ENCODE data around the gene OLFML2B. TPM values are rescaled to one million over a fixed set of nuclear protein-coding genes. Genes with fewer than 3 reads are reported as not detected.

The OLFML2B gene
- total and polyA plus RNA-seq, 7 experiments from 2014 or later: 0.07 to 0.47 (median 0.27) TPM; not detected in 2

GRCh38 chr1:162029157-162029556 lies 5.5 kb upstream of the OLFML2B start:
- peaks cover 4 to 6% (median 5%) of the 10 kb centered on the region in 7 donors for H3K4me1 Mint-ChIP-seq
- peaks cover 28 to 55% (median 38%) of the 10 kb centered on the region in 5 donors for H3K27me3 Mint-ChIP-seq
- intact Hi-C loops (cut with micrococcal nuclease): no loop called here
- Histone ChIP-seq H3K4me1 (ENCODE audit: control insufficient read depth in 2 of 2, insufficient read depth in 2 of 2, low read length in 2 of 2) (peaks cover 0 to 4% of the 10 kb centered on the region in 2 donors), H3K36me3 (ENCODE audit: control insufficient read depth in 2 of 3, insufficient read depth in 3 of 3, low read length in 3 of 3) (no peaks in the 10 kb centered on the region), H3K4me3 (ENCODE audit: low read length) (no peak overlapping the region), H3K27ac (ENCODE audit: low read depth, low read length) (no peak overlapping the region), H3K9me3 (ENCODE audit: control insufficient read depth in 2 of 3, low read length in 3 of 3) (no peaks in the 10 kb centered on the region), H3K27me3 (ENCODE audit: control insufficient read depth in 2 of 2, insufficient read depth in 2 of 2, low read length in 2 of 2) (peaks cover 0 to 3% of the 10 kb centered on the region in 2 donors)
- peaks cover 0 to 4% (median 0%) of the 10 kb centered on the region in 11 donors for H3K9me3 Mint-ChIP-seq
- H3K36me3 Mint-ChIP-seq: peaks cover 0 to 6% (median 0%) of the 10 kb centered on the region in 5 donors
- no peak for ATAC-seq
- no peak overlapping the region for H3K27ac Mint-ChIP-seq
- CTCF ChIA-PET: no interaction called here
- POLR2A ChIA-PET: no interaction called here
- no peak overlapping the region for H3K4me3 Mint-ChIP-seq
- no peak for DNase-seq

DNA sequence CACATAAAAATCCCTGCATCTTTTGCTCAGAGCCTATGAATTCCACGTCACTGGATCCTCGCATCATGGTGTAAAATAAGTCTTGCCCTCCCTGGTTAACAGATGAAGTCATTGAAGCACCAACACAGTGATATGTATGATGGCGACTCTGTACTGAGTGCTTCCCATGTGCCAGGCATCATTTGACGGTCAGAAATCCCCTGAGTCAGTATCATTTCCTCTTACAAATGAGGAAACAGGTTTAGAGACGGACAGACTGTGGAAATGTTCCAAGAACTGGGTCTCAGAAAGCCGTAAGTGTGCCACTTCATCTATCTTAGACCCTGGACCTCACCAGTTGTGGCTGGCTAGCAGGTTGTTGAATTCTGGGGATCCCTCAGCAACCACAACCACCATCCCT lies 5.1 kb upstream of the OLFML2B start:
- peak; percentile 64 for ATAC-seq
- Mint-ChIP-seq H3K9me3 (peaks cover 0 to 4% (median 0%) of the 10 kb centered on the region in 11 donors), H3K27ac (no peak overlapping the region), H3K4me1 (peaks cover 6 to 7% (median 7%) of the 10 kb centered on the region in 7 donors), H3K36me3 (peaks cover 0 to 6% (median 0%) of the 10 kb centered on the region in 5 donors), H3K27me3 (peaks cover 28 to 53% (median 40%) of the 10 kb centered on the region in 5 donors), H3K4me3 (no peak overlapping the region)
- no peaks in the 10 kb centered on the region for H3K36me3 ChIP-seq (ENCODE audit: control insufficient read depth in 2 of 3, insufficient read depth in 3 of 3, low read length in 3 of 3)
- H3K9me3 ChIP-seq (ENCODE audit: control insufficient read depth in 2 of 3, low read length in 3 of 3): no peaks in the 10 kb centered on the region
- POLR2A ChIA-PET: interaction anchor here (1.2 kb wide), 1 partner anchor 10 kb away, joined by 3 read pairs; no protein-coding TSS in a partner anchor
- no peak overlapping the region for H3K4me3 ChIP-seq (ENCODE audit: low read length)
- H3K4me1 ChIP-seq (ENCODE audit: control insufficient read depth in 2 of 2, insufficient read depth in 2 of 2, low read length in 2 of 2): peaks cover 0 to 4% of the 10 kb centered on the region in 2 donors
- peaks cover 0 to 3% of the 10 kb centered on the region in 2 donors for H3K27me3 ChIP-seq (ENCODE audit: control insufficient read depth in 2 of 2, insufficient read depth in 2 of 2, low read length in 2 of 2)
- no peak overlapping the region for H3K27ac ChIP-seq (ENCODE audit: low read depth, low read length)
- CTCF ChIA-PET: no interaction called here
- no peak for DNase-seq
- intact Hi-C loops (cut with micrococcal nuclease): no loop called here

GRCh38 chr1:162026881-162027280 lies 3.2 kb upstream of the OLFML2B start:
- DNase-seq (no peak), ATAC-seq (no peak)
- peaks cover 33 to 59% (median 40%) of the 10 kb centered on the region in 5 donors for H3K27me3 Mint-ChIP-seq
- Histone ChIP-seq H3K9me3 (ENCODE audit: control insufficient read depth in 2 of 3, low read length in 3 of 3) (no peaks in the 10 kb centered on the region), H3K27ac (ENCODE audit: low read depth, low read length) (no peak overlapping the region), H3K4me3 (ENCODE audit: low read length) (no peak overlapping the region), H3K36me3 (ENCODE audit: control insufficient read depth in 2 of 3, insufficient read depth in 3 of 3, low read length in 3 of 3) (no peaks in the 10 kb centered on the region), H3K4me1 (ENCODE audit: control insufficient read depth in 2 of 2, insufficient read depth in 2 of 2, low read length in 2 of 2) (peaks cover 0 to 4% of the 10 kb centered on the region in 2 donors), H3K27me3 (ENCODE audit: control insufficient read depth in 2 of 2, insufficient read depth in 2 of 2, low read length in 2 of 2) (peaks cover 0 to 3% of the 10 kb centered on the region in 2 donors)
- CTCF ChIA-PET: interaction anchor here (1.1 kb wide), 1 partner anchor 10 kb away, joined by 4 read pairs; no protein-coding TSS in a partner anchor
- POLR2A ChIA-PET: no interaction called here
- peaks cover 6 to 14% (median 9%) of the 10 kb centered on the region in 7 donors for H3K4me1 Mint-ChIP-seq
- no peak overlapping the region for H3K4me3 Mint-ChIP-seq
- H3K9me3 Mint-ChIP-seq: peaks cover 0 to 4% (median 0%) of the 10 kb centered on the region in 11 donors
- intact Hi-C loops (cut with micrococcal nuclease): no loop called here
- no peak overlapping the region for H3K27ac Mint-ChIP-seq
- H3K36me3 Mint-ChIP-seq: peaks cover 0 to 6% (median 0%) of the 10 kb centered on the region in 5 donors

- Mint-ChIP-seq H3K4me3 (no peak overlapping the region), H3K9me3 (peaks cover 0 to 4% (median 0%) of the 10 kb centered on the region in 11 donors), H3K27ac (no peak overlapping the region), H3K36me3 (peaks cover 0 to 6% (median 0%) of the 10 kb centered on the region in 5 donors), H3K4me1 (peaks cover 6 to 14% (median 9%) of the 10 kb centered on the region in 7 donors), H3K27me3 (peaks cover 33 to 58% (median 40%) of the 10 kb centered on the region in 5 donors)
- Histone ChIP-seq H3K27me3 (ENCODE audit: control insufficient read depth in 2 of 2, insufficient read depth in 2 of 2, low read length in 2 of 2) (peaks cover 0 to 3% of the 10 kb centered on the region in 2 donors), H3K4me1 (ENCODE audit: control insufficient read depth in 2 of 2, insufficient read depth in 2 of 2, low read length in 2 of 2) (peaks cover 0 to 4% of the 10 kb centered on the region in 2 donors), H3K4me3 (ENCODE audit: low read length) (no peak overlapping the region), H3K36me3 (ENCODE audit: control insufficient read depth in 2 of 3, insufficient read depth in 3 of 3, low read length in 3 of 3) (no peaks in the 10 kb centered on the region), H3K9me3 (ENCODE audit: control insufficient read depth in 2 of 3, low read length in 3 of 3) (no peaks in the 10 kb centered on the region), H3K27ac (ENCODE audit: low read depth, low read length) (no peak overlapping the region)
- intact Hi-C loops (cut with micrococcal nuclease): no loop called here
- ATAC-seq (no peak), DNase-seq (no peak)
- ChIA-PET POLR2A (no interaction called here), CTCF (interaction anchor here (0.7 to 0.9 kb wide), 2 partner anchors 16 to 233 kb away, joined by 3 to 4 read pairs; no protein-coding TSS in a partner anchor)
These were observed 1.9 kb upstream of the OLFML2B start for GRCh38 chr1:162025541-162025940.

GRCh38 chr1:162023181-162023546 lies 505 bp downstream of the OLFML2B start:
- Histone ChIP-seq H3K36me3 (ENCODE audit: control insufficient read depth in 2 of 3, insufficient read depth in 3 of 3, low read length in 3 of 3) (no peaks in the 10 kb centered on the region), H3K27me3 (ENCODE audit: control insufficient read depth in 2 of 2, insufficient read depth in 2 of 2, low read length in 2 of 2) (peaks cover 0 to 3% of the 10 kb centered on the region in 2 donors), H3K4me3 (ENCODE audit: low read length) (peak overlapping the region; percentile 80), H3K27ac (ENCODE audit: low read depth, low read length) (no peak overlapping the region), H3K4me1 (ENCODE audit: control insufficient read depth in 2 of 2, insufficient read depth in 2 of 2, low read length in 2 of 2) (peaks cover 0 to 4% of the 10 kb centered on the region in 2 donors), H3K9me3 (ENCODE audit: control insufficient read depth in 2 of 3, low read length in 3 of 3) (no peaks in the 10 kb centered on the region)
- CTCF ChIA-PET: interaction anchor here (0.6 to 2.1 kb wide), 10 partner anchors 14 to 296 kb away, joined by 3 to 23 read pairs (median 6); no protein-coding TSS in a partner anchor
- H3K4me1 Mint-ChIP-seq: peaks cover 6 to 13% (median 9%) of the 10 kb centered on the region in 7 donors
- H3K4me3 Mint-ChIP-seq: peak overlapping the region; percentile 89 to 99 (median 94)
- ATAC-seq (no peak), DNase-seq (no peak)
- peaks cover 26 to 51% (median 33%) of the 10 kb centered on the region in 5 donors for H3K27me3 Mint-ChIP-seq
- intact Hi-C loops (cut with micrococcal nuclease): loop anchor here in 1 of 2 donors (1.0 kb wide), 1 partner anchor 14 kb away; no protein-coding TSS in a partner anchor
- POLR2A ChIA-PET: no interaction called here
- peak overlapping the region in 2 of 9 donors; percentile 51 to 55 for H3K27ac Mint-ChIP-seq
- peaks cover 0 to 3% (median 0%) of the 10 kb centered on the region in 11 donors for H3K9me3 Mint-ChIP-seq
- H3K36me3 Mint-ChIP-seq: peaks cover 0 to 5% (median 0%) of the 10 kb centered on the region in 5 donors

DNA sequence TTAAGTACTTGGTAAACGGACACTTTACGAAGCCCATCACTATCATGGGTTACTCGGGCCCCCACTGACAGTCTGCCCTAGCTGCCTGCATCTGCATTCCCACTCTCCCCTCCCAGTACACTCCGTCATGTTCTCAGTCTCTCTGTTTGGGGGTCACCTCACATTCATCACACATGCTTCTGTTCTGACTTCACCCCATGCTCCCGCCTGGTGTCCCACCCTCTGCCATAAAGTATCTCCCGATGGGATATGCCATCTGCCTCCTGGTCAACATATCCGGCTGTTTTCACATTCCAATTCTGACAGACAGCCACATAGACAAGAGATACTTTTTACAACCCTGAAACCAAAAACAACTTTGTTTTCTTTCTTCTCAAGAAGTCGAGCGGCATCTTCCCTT lies 1.0 kb downstream of the OLFML2B start:
- Histone ChIP-seq H3K4me1 (ENCODE audit: control insufficient read depth in 2 of 2, insufficient read depth in 2 of 2, low read length in 2 of 2) (peaks cover 0 to 4% of the 10 kb centered on the region in 2 donors), H3K27ac (ENCODE audit: low read depth, low read length) (no peak overlapping the region), H3K4me3 (ENCODE audit: low read length) (no peak overlapping the region), H3K9me3 (ENCODE audit: control insufficient read depth in 2 of 3, low read length in 3 of 3) (no peaks in the 10 kb centered on the region), H3K36me3 (ENCODE audit: control insufficient read depth in 2 of 3, insufficient read depth in 3 of 3, low read length in 3 of 3) (no peaks in the 10 kb centered on the region), H3K27me3 (ENCODE audit: control insufficient read depth in 2 of 2, insufficient read depth in 2 of 2, low read length in 2 of 2) (no peaks in the 10 kb centered on the region)
- peaks cover 21 to 47% (median 27%) of the 10 kb centered on the region in 5 donors for H3K27me3 Mint-ChIP-seq
- H3K36me3 Mint-ChIP-seq: no peaks in the 10 kb centered on the region
- POLR2A ChIA-PET: no interaction called here
- ATAC-seq: no peak
- no peak overlapping the region for H3K27ac Mint-ChIP-seq
- CTCF ChIA-PET: interaction anchor here (0.6 to 1.5 kb wide), 2 partner anchors 76 to 116 kb away, joined by 3 to 8 read pairs; no protein-coding TSS in a partner anchor
- peaks cover 0 to 3% (median 0%) of the 10 kb centered on the region in 11 donors for H3K9me3 Mint-ChIP-seq
- DNase-seq: no peak
- peaks cover 6 to 13% (median 9%) of the 10 kb centered on the region in 7 donors for H3K4me1 Mint-ChIP-seq
- H3K4me3 Mint-ChIP-seq: peak overlapping the region; percentile 70 to 99 (median 94)
- intact Hi-C loops (cut with micrococcal nuclease): loop anchor here in 1 of 2 donors (1.0 kb wide), 1 partner anchor 15 kb away; no protein-coding TSS in a partner anchor
